Amniotic epithelial cell (primary cell): Measurements from ENCODE around the gene KCNK16.

ENCODE experiments used
- DNase-seq: peaks from one replicate; pipeline ENCODE4 v3.0.0-alpha.2; 2010; ENCODE audit warnings: low read depth

The KCNK16 gene

DNA sequence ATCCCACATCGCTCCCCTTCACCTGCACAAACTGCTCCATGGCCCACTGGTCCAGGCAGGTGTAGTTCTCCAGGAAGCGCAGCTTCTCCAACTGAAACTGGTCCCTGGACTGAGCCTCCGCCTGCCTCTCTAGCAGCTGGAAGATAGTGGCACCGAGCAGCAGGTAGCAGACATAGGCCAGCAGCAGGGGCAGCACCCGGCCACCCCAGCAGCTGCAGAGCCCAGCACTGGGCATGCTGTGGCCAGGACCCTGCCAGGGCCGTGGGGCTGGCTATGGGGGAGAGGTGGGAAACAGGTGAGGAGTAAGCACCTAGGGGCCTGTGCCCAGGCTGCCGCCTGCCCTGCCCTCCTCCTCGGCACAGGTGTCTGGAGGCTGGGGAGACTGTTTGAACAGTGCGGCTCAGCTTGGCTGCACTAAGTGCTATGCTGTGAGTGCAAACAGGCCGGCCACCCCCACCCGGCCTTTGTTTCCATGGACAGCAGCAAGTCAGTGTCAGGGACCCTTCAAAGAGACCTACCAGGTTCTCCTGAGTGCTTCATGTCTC is at the start of gene KCNK16:
KCNK16 (minus strand) TSS at position 397 of the 545 bp plus-strand sequence; CDS start at position 235, 162 bp downstream.
- DNase-seq = no peak

GRCh38 chr6:39370390-39370789 is 47.9 kb upstream of the KCNK16 start:
- no peak for DNase-seq

- no peak for DNase-seq
Observed at GRCh38 chr6:39369987-39370386, 47.5 kb upstream of the KCNK16 start.

DNA sequence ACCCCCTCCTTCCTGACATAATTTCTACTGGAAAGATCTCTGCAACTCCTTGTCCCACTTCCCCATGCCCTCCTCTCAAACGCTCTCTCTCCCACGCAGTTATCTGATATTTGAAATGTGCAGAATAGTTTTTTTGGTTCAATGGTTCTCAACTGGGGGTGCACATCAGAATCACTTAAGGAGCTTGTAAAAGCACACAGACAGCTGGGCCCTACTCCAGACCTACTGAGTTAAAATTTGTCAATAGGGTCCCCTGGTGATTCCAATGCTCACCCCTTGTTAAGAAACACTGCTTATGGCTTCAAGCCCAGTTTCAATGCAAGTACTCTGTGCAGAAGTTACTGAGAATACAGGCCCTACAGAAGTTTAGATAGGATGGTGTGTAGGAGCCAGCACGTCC is 45.2 kb upstream of the KCNK16 start:
- DNase-seq = no peak

- DNase-seq = no peak
Observed at GRCh38 chr6:39366931-39367618, 44.6 kb upstream of the KCNK16 start.

- DNase-seq = peak; percentile 1
Observed at GRCh38 chr6:39365281-39366074, 43.0 kb upstream of the KCNK16 start.

- no peak for DNase-seq
Observed at GRCh38 chr6:39363280-39363679, 40.8 kb upstream of the KCNK16 start.

GRCh38 chr6:39362487-39362865 is 40.0 kb upstream of the KCNK16 start:
- DNase-seq = no peak

- DNase-seq = peak; percentile 27
Observed at GRCh38 chr6:39361657-39362486, 39.4 kb upstream of the KCNK16 start.

GRCh38 chr6:39360378-39360777 is 37.9 kb upstream of the KCNK16 start:
- no peak for DNase-seq

DNA sequence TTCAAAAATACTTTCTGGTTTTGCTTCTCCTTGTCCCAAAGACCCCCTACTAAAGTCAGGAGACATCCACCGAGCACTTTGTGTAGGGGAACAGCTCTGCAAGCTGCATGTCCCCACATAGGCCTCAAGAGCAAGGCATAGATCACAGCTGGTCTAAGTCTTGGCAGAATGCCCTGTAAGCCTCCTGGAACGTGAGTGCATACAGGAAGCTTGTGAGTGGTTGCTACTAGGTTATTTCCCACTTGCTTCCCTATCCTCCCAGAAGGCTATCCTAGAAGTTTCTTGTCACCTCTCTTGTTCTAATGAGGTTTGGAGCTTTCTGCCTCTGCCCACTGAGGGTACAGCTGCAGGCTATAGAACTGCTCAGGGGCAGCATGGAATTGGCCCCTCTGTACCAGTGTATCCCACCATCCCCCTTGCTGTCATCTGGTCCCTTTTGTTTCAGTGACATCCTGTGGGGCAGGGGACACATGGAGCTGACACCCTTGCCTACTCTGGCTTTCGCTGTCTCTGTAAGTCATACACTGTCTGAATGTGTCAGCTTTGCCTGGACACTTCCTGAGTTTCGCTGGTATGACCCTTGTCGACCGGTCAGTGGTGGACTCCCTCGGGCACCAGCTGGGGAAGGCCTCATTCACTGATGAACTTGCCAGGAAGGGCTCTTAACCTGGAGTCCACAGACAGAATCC is 35.6 kb upstream of the KCNK16 start:
- DNase-seq = peak; percentile 13

GRCh38 chr6:39353698-39354315 is 31.3 kb upstream of the KCNK16 start:
- no peak for DNase-seq

DNA sequence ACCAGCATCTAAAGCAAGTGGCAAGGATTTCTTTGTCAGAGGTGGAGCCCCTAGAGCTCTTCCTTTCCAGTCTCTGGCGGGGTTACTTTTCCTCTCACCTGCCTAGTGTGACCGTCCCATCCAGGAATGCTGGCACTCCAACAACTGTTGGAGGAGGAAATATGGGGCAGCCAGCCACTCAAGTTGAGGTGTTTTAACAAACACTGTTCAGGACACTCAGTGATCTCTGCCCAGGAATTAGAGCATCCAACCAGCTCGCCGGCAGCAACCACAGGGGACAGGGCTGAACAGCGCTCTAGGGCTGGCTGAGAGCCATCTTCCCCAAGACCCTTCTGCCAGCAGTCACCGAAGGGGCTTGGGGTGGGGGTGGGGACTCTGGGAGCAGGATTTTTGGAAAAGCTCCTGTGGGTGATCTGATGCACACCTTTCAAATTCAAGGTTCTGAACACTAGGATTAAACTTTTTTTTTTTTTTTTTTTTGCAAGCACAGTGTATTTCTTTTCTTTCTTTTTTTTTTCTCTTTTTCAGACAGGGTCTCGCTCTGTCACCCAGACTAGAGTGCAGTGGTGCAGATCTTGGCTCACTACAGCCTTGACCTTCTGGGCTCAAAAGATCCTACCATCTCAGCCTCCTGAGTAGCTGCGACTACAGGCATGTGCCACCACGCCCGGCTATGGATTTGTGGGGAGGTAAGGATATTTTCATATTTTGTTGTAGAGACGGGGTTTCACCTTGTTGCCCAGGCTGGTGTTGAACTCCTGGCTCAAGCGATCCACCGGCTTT is 28.4 kb upstream of the KCNK16 start:
- no peak for DNase-seq

DNA sequence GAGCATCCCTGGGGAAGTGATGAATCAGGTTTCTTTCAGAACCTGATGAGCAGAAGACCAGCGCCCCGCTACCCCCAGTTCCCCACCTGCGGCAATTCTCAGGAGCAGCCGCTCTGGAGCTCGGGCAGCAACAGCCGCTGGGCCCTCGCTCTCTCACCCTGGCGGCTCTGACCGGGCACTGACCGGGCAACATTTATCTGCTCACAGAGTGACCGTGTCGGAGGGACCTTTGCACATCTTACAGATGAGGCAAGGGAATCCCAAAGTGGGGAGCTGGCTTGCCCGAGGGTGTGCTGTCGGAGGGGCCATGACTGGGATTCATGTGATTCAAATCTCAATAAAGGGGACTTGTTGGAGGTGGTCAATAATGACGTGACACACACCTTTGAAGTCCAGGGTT is 26.2 kb upstream of the KCNK16 start:
- no peak for DNase-seq

DNA sequence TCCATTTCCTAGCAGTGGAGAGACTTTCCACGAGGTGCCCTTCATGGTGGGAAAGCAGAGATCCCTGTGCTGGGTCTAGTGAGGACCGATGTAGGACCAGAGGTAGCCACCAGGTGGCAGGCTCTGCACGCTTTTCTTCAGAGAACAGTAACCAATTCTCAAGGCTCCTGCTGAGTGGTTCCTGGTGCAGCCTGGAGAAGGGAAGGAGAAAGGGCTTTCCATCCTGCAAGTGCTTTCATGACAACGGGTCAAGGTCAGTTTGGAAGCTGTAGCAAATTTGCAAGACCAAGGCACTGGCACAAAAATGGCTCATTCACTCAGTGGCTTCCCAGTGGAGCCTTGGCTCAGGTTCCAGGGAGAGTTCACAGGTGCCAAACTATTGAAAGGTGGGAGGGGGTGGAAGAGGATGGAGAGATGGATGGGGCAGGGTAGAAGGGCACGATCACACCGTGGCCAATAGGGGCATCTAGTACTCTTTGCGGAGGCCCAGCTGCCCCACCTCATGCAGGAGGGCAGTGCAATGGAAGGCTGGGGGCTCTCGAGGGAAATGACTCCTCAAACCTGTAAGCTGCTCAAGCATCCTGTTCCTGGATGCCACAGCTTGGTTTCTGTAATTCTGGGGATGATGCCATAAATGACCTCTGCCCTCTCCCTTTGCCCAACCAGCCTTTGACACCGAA is 25.5 kb upstream of the KCNK16 start:
- peak; percentile 32 for DNase-seq

GRCh38 chr6:39347206-39347605 is 24.7 kb upstream of the KCNK16 start:
- DNase-seq = no peak

DNA sequence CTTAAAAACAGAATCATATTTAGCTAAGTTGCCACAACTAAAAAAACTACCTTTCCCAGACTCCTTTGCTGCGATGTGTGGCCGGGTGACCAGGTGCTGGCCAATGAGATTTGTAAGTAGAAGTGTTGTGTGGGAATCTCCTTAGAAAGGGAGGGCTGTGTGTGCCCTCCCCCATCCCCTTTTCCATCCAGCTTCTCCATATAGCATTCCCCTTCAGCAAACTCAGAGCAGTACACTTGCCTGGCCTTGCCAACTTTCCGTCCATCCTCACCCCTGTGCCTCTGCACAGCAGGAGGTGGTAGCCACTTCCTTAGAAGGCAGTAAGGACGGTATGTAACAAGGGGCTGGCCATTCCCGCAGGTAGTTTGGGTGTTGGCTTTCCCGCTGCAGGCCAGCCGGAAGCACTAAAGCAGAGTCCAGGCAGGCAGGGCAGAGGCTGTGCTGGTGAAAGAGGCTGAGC is 22.3 kb upstream of the KCNK16 start:
- no peak for DNase-seq

DNA sequence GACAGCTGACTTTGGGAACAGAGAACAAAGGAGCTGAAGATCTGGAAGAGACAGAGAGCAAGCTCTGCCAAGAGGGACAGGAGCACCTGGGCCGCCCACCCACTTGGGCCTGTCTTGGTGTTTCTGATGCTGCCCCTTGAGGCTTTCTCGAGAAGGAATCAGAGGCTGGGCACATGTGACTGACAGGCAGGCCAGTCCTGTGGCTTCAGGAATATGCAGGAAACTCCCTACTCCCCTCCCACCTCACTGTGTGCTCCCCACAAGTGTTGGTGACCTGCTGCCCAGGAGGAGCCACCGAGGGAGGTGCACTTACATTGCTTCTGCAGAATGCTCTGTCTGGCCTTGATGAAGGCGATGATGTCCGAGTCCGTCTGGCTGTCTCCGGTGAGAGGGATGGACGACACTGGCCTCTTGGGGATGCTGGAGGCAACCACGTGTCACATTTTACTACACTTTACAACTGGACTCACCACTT is 20.9 kb upstream of the KCNK16 start:
- no peak for DNase-seq

DNA sequence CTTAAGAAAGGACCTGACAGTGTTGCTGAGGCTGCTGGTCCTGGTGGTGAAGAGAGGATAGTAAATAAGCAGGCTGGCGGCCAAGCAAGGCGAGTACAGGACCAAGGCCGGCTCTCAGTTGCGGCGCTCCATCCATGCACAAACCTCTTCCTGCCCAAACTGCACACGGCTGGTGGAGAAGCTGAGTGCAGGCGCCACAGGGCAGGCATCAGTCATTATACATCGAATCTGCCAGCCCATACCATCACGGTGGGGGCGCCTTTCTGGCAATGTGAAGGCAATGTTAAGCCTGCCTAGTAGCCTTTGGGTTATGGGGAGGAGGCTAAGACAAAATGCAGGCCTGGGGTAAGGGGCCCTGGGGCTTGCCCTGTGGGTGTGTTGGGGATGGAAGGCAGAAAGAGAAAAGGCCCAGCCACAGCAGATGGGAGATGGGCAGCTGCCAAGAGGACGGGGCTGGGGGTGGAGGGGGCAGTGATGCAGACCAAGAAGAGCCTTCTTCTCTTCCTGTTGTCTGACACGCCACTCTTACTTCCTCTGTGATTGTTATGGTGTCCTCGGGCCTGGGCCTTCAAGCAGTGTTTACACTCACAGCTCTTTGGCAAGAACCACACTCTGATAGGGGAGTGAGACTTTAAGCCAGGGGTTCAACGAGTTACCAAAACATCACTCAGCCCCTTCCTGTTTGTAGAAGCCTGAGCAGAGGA is 20.3 kb upstream of the KCNK16 start:
- no peak for DNase-seq
